WI38 (cell line): Measurements from ENCODE around the gene TBC1D26.
"Not testable (repeated sequence)": the region's sequence is repeated elsewhere in the genome, so short reads cannot be mapped to it uniquely, and the experiment has no call there.

Experiments
- H3K4me3 ChIP-seq: 2 replicates; pipeline ENCODE4 v1.5.1; 2011; ENCODE audit warnings: low read depth, mild to moderate bottlenecking, control low read depth, low read length
- CTCF ChIP-seq: IDR thresholded peaks from 2 replicates; pipeline ENCODE4 v1.5.1; 2012; ENCODE audit warnings: low read depth, mild to moderate bottlenecking, control low read depth, low read length

TBC1D26 gene

GRCh38 chr17:15740570-15741120 is 8.6 kb downstream of the TBC1D26 start:
- no peak for TF ChIP-seq CTCF
- no peak overlapping the region for H3K4me3 ChIP-seq

- H3K4me3 ChIP-seq, result no peak overlapping the region
- TF ChIP-seq CTCF, result no peak
These were observed 9.5 kb downstream of the TBC1D26 start for GRCh38 chr17:15741624-15742023.

- no peak overlapping the region for H3K4me3 ChIP-seq
- TF ChIP-seq CTCF, result no peak
These were observed 10.1 kb downstream of the TBC1D26 start for GRCh38 chr17:15742051-15742795.

- no peak for TF ChIP-seq CTCF
- no peak overlapping the region for H3K4me3 ChIP-seq
These were observed 10.8 kb downstream of the TBC1D26 start for GRCh38 chr17:15742921-15743320.

GRCh38 chr17:15744074-15744676 is 12.1 kb downstream of the TBC1D26 start:
- TF ChIP-seq CTCF, result no peak
- H3K4me3 ChIP-seq, result no peak overlapping the region

- TF ChIP-seq CTCF, result no peak
- H3K4me3 ChIP-seq, result no peak overlapping the region
These were observed 12.8 kb downstream of the TBC1D26 start for GRCh38 chr17:15744885-15745284.

- H3K4me3 ChIP-seq, result not testable (repeated sequence)
These were observed 17.3 kb downstream of the TBC1D26 start for GRCh38 chr17:15749403-15749802.

GRCh38 chr17:15768865-15769533 is 36.9 kb downstream of the TBC1D26 start:
- not testable (repeated sequence) for H3K4me3 ChIP-seq

- not testable (repeated sequence) for H3K4me3 ChIP-seq
These were observed 38.6 kb downstream of the TBC1D26 start for GRCh38 chr17:15770679-15771078.
